Calu3 (cell line): ENCODE results near the gene PCDHB6. TPM values are rescaled to one million over a fixed set of nuclear protein-coding genes. Genes with fewer than 3 reads are reported as not detected.
A peak's percentile ranks its signal among the peaks of the same experiment; 100 is the strongest.
"Not testable (repeated sequence)": the region's sequence is repeated elsewhere in the genome, so short reads cannot be mapped to it uniquely, and the experiment has no call there.

ENCODE experiments used
- BruUV-seq: library from RNA; stranded (reverse); fragments of 400-500 nt; replicated peaks from 2 replicates; lab custom pipeline; 2021; lab: Mats Ljungman, UMichigan
- CTCF ChIA-PET: fragments of 300-600 bp; sonication (Branson Sonifier 250); formaldehyde crosslinking; loops from one replicate; lab custom pipeline; 2022; ENCODE audit warnings: antibody characterized with exemption; lab: Charles Lee
- DNase-seq: peaks from one replicate; pipeline ENCODE4 v3.0.0; 2022
- H3K27ac Mint-ChIP-seq: one replicate; pipeline ENCODE4 v1.8.0; 2022; ENCODE audit warnings: mixed read lengths; ENCODE audit not compliant: unreplicated experiment
- H3K27me3 Mint-ChIP-seq: one replicate; pipeline ENCODE4 v1.8.0; 2022; ENCODE audit warnings: mixed read lengths; ENCODE audit not compliant: unreplicated experiment
- H3K36me3 Mint-ChIP-seq: one replicate; pipeline ENCODE4 v1.8.0; 2022; ENCODE audit warnings: mild to moderate bottlenecking, moderate library complexity, mixed read lengths; ENCODE audit not compliant: insufficient read depth, unreplicated experiment
- H3K4me1 Mint-ChIP-seq: one replicate; pipeline ENCODE4 v1.8.0; 2022; ENCODE audit warnings: mild to moderate bottlenecking, low read depth, mixed read lengths; ENCODE audit not compliant: unreplicated experiment
- H3K4me3 Mint-ChIP-seq: one replicate; pipeline ENCODE4 v1.8.0; 2022; ENCODE audit warnings: mild to moderate bottlenecking, low read depth, moderate library complexity, mixed read lengths; ENCODE audit not compliant: unreplicated experiment
- H3K9me3 Mint-ChIP-seq: one replicate; pipeline ENCODE4 v1.8.0; 2022; ENCODE audit warnings: low read depth, mixed read lengths; ENCODE audit not compliant: unreplicated experiment
- CTCF ChIP-seq: fragments of 200-600 bp; IDR thresholded peaks from one replicate; pipeline ENCODE4 v1.8.0; 2022; ENCODE audit warnings: antibody characterized with exemption; ENCODE audit not compliant: unreplicated experiment
- intact Hi-C: fragments of 100-400 bp; cut with micrococcal nuclease; formaldehyde crosslinking; loops from one replicate; pipeline ENCODE4 v1.10.0; 2022; ENCODE audit not compliant: unreplicated experiment
- total RNA-seq: library from RNA; stranded (reverse); gene quantifications from 2 replicates; pipeline ENCODE4 v1.2.3, GENCODE V29; 2022

The PCDHB6 gene
- total RNA-seq, 1 experiment from 2014 or later = not detected

GRCh38 chr5:141172381-141173204 lies 22.7 kb downstream of the PCDHB6 start, which contains the start of gene PCDHB7:
Gene PCDHB7, plus strand, starts transcription at chr5:141172644. Its CDS starts 192 bp downstream, at chr5:141172836.
- CTCF ChIA-PET = no interaction called here
- BruUV-seq = no TSS peak
- Mint-ChIP-seq H3K4me1 (no peaks in the 10 kb centered on the region), H3K27ac (no peak within 1 kb of the TSS), H3K27me3 (no peaks in the 10 kb centered on the region), H3K36me3 (peaks cover 4% of the 10 kb centered on the region), H3K4me3 (no peak within 1 kb of the TSS), H3K9me3 (peaks cover 14% of the 10 kb centered on the region)
- intact Hi-C loops = no loop called here
- no peak for DNase-seq
- TF ChIP-seq CTCF = peak; percentile 14

GRCh38 chr5:141174291-141175104 lies 24.6 kb downstream of the PCDHB6 start:
- H3K27me3 Mint-ChIP-seq, H3K27ac Mint-ChIP-seq, DNase-seq, H3K9me3 Mint-ChIP-seq, H3K36me3 Mint-ChIP-seq, intact Hi-C loops, BruUV-seq, CTCF ChIA-PET, H3K4me3 Mint-ChIP-seq, H3K4me1 Mint-ChIP-seq: not testable (repeated sequence)

- no peaks in the 10 kb centered on the region for H3K27me3 Mint-ChIP-seq
- intact Hi-C loops = no loop called here
- TF ChIP-seq CTCF = no peak
- no TSS peak for BruUV-seq
- peaks cover 3% of the 10 kb centered on the region for H3K9me3 Mint-ChIP-seq
- CTCF ChIA-PET = no interaction called here
- no peak for DNase-seq
- no peaks in the 10 kb centered on the region for H3K4me1 Mint-ChIP-seq
- H3K36me3 Mint-ChIP-seq = peaks cover 4% of the 10 kb centered on the region
- no peak overlapping the region for H3K4me3 Mint-ChIP-seq
- H3K27ac Mint-ChIP-seq = no peak overlapping the region
Observed at GRCh38 chr5:141175933-141176332, 26.1 kb downstream of the PCDHB6 start.

GRCh38 chr5:141177577-141178191 lies 27.8 kb downstream of the PCDHB6 start, which contains the start of gene PCDHB8:
Gene PCDHB8, plus strand, starts transcription at chr5:141177790. Its CDS starts 245 bp downstream, at chr5:141178035.
- DNase-seq, intact Hi-C loops, H3K9me3 Mint-ChIP-seq, H3K27me3 Mint-ChIP-seq, H3K36me3 Mint-ChIP-seq, CTCF ChIA-PET, BruUV-seq, H3K4me3 Mint-ChIP-seq, H3K4me1 Mint-ChIP-seq, H3K27ac Mint-ChIP-seq: not testable (repeated sequence)

- DNase-seq, H3K27me3 Mint-ChIP-seq, H3K4me3 Mint-ChIP-seq, H3K27ac Mint-ChIP-seq, H3K4me1 Mint-ChIP-seq, CTCF ChIA-PET, H3K36me3 Mint-ChIP-seq, intact Hi-C loops, BruUV-seq: not testable (repeated sequence)
- H3K9me3 Mint-ChIP-seq = peaks cover 14% of the 10 kb centered on the region
Observed at GRCh38 chr5:141179371-141179770, 29.5 kb downstream of the PCDHB6 start.

- H3K9me3 Mint-ChIP-seq = peaks cover 17% of the 10 kb centered on the region
- H3K4me1 Mint-ChIP-seq, DNase-seq, H3K27ac Mint-ChIP-seq, H3K27me3 Mint-ChIP-seq, intact Hi-C loops, H3K4me3 Mint-ChIP-seq, BruUV-seq, CTCF ChIA-PET, H3K36me3 Mint-ChIP-seq: not testable (repeated sequence)
Observed at GRCh38 chr5:141179876-141180275, 30.0 kb downstream of the PCDHB6 start.
